ENCODE data around the gene DAP. TPM values are rescaled to one million over a fixed set of nuclear protein-coding genes. Genes with fewer than 3 reads are reported as not detected.

Gene DAP
- total RNA-seq, 1 experiment from 2014 or later, result 47.7 TPM

DNA sequence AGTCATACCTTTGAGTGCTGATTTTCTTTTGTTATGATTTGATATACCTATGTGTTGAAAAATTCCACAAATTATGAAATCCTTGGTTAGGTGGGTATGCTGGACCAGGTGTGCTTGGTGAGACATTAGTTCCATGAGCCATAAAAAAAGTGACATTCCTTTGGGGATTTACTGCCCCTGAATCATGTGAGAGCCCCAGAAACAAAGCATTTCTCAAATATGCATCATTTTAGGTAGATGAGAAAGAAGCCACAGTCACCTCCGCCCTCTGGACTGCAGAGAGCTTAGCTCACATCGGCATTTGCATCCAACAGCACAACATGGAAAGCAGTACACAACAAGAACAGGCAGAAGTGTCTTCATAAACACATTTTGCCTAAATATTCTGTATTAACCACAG is 55.3 kb downstream of the DAP start:
- Mint-ChIP-seq H3K27ac (no peak overlapping the region), H3K36me3 (no peaks in the 10 kb centered on the region), H3K4me1 (peaks cover 48% of the 10 kb centered on the region), H3K9me3 (no peaks in the 10 kb centered on the region), H3K27me3 (ENCODE audit: low read depth) (no peaks in the 10 kb centered on the region), H3K4me3 (no peak overlapping the region)
- no peak for DNase-seq (ENCODE audit: low spot score)
- ATAC-seq, result no peak
- no peak for TF ChIP-seq TEAD4 (CRISPR knock-in tag; IDR thresholded peaks at IDR 0.05)
- TF ChIP-seq, protein P1, sequence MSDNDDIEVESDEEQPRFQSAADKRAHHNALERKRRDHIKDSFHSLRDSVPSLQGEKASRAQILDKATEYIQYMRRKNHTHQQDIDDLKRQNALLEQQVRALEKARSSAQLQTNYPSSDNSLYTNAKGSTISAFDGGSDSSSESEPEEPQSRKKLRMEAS (CRISPR knock-in tag; IDR thresholded peaks at IDR 0.05), result no peak
- ChIA-PET POLR2A (no interaction called here), CTCF (interaction anchor here (0.8 to 1.7 kb wide), 2 partner anchors 11 to 16 kb away, joined by 3 to 4 read pairs; no protein-coding TSS in a partner anchor)

DNA sequence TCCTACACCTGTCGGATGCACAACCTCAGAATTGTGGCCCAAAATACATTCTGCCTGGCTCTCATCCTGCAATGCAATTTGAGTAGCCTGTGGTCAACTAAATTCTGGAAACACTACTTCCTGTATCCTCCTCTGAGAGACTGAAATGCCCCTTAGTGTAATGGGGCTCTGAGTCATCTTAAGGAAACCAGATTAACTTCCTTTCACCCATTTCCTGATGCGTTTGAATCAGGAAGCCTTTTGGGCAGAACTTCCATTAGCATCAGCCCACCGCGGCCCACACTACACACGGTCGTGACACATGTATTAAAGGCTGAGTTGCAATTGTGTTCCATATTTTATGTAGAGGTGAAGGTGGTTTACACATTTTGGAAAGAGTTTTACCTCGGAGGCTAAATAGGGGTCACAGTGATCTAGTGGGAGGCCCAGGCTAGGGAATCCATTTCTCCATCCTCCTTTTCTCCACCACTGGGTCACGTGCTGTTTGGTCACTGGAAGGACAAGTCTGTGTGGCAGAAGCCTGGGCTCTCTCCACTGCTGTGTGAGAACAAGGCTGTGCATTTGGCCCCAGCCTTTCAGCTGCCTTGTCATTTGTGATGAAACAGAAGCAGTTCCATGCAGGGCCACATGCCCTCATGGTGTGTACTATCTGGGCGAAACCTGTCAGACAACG is 55.9 kb downstream of the DAP start:
- ATAC-seq (no peak), DNase-seq (ENCODE audit: low spot score) (no peak)
- H3K27me3 Mint-ChIP-seq (ENCODE audit: low read depth), result no peaks in the 10 kb centered on the region
- TF ChIP-seq GTF2I (CRISPR knock-in tag; conservative IDR thresholded peaks at IDR 0.05) (no peak), TP53 (CRISPR knock-in tag; IDR thresholded peaks at IDR 0.05) (no peak), GABPB1 (CRISPR knock-in tag; IDR thresholded peaks at IDR 0.05) (no peak)
- TF ChIP-seq, protein P2, sequence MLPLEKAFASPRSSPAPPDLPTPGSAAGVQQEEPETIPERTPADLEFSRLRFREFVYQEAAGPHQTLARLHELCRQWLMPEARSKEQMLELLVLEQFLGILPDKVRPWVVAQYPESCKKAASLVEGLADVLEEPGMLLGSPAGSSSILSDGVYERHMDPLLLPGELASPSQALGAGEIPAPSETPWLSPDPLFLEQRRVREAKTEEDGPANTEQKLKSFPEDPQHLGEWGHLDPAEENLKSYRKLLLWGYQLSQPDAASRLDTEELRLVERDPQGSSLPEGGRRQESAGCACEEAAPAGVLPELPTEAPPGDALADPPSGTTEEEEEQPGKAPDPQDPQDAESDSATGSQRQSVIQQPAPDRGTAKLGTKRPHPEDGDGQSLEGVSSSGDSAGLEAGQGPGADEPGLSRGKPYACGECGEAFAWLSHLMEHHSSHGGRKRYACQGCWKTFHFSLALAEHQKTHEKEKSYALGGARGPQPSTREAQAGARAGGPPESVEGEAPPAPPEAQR (CRISPR knock-in tag; IDR thresholded peaks at IDR 0.05), result no peak
- TF ChIP-seq, protein P3, sequence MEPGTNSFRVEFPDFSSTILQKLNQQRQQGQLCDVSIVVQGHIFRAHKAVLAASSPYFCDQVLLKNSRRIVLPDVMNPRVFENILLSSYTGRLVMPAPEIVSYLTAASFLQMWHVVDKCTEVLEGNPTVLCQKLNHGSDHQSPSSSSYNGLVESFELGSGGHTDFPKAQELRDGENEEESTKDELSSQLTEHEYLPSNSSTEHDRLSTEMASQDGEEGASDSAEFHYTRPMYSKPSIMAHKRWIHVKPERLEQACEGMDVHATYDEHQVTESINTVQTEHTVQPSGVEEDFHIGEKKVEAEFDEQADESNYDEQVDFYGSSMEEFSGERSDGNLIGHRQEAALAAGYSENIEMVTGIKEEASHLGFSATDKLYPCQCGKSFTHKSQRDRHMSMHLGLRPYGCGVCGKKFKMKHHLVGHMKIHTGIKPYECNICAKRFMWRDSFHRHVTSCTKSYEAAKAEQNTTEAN (CRISPR knock-in tag; IDR thresholded peaks at IDR 0.05), result no peak
- TF ChIP-seq, protein P4, sequence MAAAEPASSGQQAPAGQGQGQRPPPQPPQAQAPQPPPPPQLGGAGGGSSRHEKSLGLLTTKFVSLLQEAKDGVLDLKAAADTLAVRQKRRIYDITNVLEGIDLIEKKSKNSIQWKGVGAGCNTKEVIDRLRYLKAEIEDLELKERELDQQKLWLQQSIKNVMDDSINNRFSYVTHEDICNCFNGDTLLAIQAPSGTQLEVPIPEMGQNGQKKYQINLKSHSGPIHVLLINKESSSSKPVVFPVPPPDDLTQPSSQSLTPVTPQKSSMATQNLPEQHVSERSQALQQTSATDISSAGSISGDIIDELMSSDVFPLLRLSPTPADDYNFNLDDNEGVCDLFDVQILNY (CRISPR knock-in tag; IDR thresholded peaks at IDR 0.05), result no peak
- TF ChIP-seq, protein P5, sequence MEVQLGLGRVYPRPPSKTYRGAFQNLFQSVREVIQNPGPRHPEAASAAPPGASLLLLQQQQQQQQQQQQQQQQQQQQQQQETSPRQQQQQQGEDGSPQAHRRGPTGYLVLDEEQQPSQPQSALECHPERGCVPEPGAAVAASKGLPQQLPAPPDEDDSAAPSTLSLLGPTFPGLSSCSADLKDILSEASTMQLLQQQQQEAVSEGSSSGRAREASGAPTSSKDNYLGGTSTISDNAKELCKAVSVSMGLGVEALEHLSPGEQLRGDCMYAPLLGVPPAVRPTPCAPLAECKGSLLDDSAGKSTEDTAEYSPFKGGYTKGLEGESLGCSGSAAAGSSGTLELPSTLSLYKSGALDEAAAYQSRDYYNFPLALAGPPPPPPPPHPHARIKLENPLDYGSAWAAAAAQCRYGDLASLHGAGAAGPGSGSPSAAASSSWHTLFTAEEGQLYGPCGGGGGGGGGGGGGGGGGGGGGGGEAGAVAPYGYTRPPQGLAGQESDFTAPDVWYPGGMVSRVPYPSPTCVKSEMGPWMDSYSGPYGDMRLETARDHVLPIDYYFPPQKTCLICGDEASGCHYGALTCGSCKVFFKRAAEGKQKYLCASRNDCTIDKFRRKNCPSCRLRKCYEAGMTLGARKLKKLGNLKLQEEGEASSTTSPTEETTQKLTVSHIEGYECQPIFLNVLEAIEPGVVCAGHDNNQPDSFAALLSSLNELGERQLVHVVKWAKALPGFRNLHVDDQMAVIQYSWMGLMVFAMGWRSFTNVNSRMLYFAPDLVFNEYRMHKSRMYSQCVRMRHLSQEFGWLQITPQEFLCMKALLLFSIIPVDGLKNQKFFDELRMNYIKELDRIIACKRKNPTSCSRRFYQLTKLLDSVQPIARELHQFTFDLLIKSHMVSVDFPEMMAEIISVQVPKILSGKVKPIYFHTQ (CRISPR knock-in tag; IDR thresholded peaks at IDR 0.05), result no peak
- H3K27ac Mint-ChIP-seq, result peak overlapping the region; percentile 61; the same call in 1 of the 2 replicates
- peaks cover 51% of the 10 kb centered on the region for H3K4me1 Mint-ChIP-seq
- CTCF ChIA-PET, result interaction anchor here (1.7 kb wide), 1 partner anchor 16 kb away, joined by 4 read pairs; no protein-coding TSS in a partner anchor
- no peak overlapping the region for H3K4me3 Mint-ChIP-seq
- POLR2A ChIA-PET, result no interaction called here
- no peaks in the 10 kb centered on the region for H3K36me3 Mint-ChIP-seq
- no peaks in the 10 kb centered on the region for H3K9me3 Mint-ChIP-seq

DNA sequence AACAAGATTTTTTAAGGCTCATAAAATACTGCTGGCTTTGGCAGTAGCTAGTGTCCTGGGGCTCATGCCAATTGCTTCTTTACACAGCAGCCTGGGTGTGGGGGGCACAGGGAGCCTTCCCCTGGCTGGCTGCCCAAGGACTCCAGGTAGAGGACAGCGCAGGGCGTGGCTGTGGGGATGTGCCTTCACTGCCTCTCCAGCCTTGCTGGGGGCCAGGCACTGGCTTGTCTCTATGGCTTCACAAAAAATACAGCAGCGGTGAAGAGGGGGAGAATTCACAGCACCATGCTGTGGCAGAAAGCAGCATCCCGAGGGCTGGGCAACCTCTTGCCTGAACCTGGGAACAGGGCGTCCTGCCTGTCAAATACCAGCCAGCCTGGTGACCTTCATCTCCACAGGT is 57.4 kb downstream of the DAP start:
- H3K4me1 Mint-ChIP-seq, result peaks cover 50% of the 10 kb centered on the region
- no peaks in the 10 kb centered on the region for H3K27me3 Mint-ChIP-seq (ENCODE audit: low read depth)
- DNase-seq (ENCODE audit: low spot score) (no peak), ATAC-seq (no peak)
- CTCF ChIA-PET, result interaction anchor here (0.9 kb wide), 1 partner anchor 72 kb away, joined by 4 read pairs; no protein-coding TSS in a partner anchor
- TF ChIP-seq, protein P6, sequence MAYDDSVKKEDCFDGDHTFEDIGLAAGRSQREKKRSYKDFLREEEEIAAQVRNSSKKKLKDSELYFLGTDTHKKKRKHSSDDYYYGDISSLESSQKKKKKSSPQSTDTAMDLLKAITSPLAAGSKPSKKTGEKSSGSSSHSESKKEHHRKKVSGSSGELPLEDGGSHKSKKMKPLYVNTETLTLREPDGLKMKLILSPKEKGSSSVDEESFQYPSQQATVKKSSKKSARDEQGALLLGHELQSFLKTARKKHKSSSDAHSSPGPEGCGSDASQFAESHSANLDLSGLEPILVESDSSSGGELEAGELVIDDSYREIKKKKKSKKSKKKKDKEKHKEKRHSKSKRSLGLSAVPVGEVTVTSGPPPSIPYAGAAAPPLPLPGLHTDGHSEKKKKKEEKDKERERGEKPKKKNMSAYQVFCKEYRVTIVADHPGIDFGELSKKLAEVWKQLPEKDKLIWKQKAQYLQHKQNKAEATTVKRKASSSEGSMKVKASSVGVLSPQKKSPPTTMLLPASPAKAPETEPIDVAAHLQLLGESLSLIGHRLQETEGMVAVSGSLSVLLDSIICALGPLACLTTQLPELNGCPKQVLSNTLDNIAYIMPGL (CRISPR knock-in tag; IDR thresholded peaks at IDR 0.05), result no peak
- TF ChIP-seq TP53 (CRISPR knock-in tag; IDR thresholded peaks at IDR 0.05) (no peak), FOXK1 (CRISPR knock-in tag; IDR thresholded peaks at IDR 0.05) (no peak)
- TF ChIP-seq, protein P7, sequence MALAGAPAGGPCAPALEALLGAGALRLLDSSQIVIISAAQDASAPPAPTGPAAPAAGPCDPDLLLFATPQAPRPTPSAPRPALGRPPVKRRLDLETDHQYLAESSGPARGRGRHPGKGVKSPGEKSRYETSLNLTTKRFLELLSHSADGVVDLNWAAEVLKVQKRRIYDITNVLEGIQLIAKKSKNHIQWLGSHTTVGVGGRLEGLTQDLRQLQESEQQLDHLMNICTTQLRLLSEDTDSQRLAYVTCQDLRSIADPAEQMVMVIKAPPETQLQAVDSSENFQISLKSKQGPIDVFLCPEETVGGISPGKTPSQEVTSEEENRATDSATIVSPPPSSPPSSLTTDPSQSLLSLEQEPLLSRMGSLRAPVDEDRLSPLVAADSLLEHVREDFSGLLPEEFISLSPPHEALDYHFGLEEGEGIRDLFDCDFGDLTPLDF (CRISPR knock-in tag; IDR thresholded peaks at IDR 0.05), result no peak
- H3K27ac Mint-ChIP-seq, result no peak overlapping the region
- POLR2A ChIA-PET, result no interaction called here
- no peaks in the 10 kb centered on the region for H3K9me3 Mint-ChIP-seq
- no peaks in the 10 kb centered on the region for H3K36me3 Mint-ChIP-seq
- H3K4me3 Mint-ChIP-seq, result no peak overlapping the region
